Glutamatergic neuron (in vitro differentiated cells): Measurements from ENCODE around the gene KRT36. TPM values are rescaled to one million over a fixed set of nuclear protein-coding genes. Genes with fewer than 3 reads are reported as not detected.

Experiments used
- DNase-seq: peaks from one replicate; pipeline ENCODE4 v3.0.0; 2022
- H3K27ac Mint-ChIP-seq: one replicate; pipeline ENCODE4 v1.8.0; 2020; ENCODE audit warnings: mild to moderate bottlenecking, mixed read lengths, inconsistent platforms; ENCODE audit not compliant: unreplicated experiment
- H3K27me3 Mint-ChIP-seq: one replicate; pipeline ENCODE4 v1.8.0; 2020; ENCODE audit warnings: mild to moderate bottlenecking, moderate library complexity, mixed read lengths, inconsistent platforms; ENCODE audit not compliant: unreplicated experiment
- H3K36me3 Mint-ChIP-seq: one replicate; pipeline ENCODE4 v1.8.0; 2020; ENCODE audit warnings: mild to moderate bottlenecking, mixed read lengths, inconsistent platforms; ENCODE audit not compliant: unreplicated experiment
- H3K4me1 Mint-ChIP-seq: one replicate; pipeline ENCODE4 v1.8.0; 2020; ENCODE audit warnings: mild to moderate bottlenecking, low read depth, mixed read lengths, inconsistent platforms; ENCODE audit not compliant: unreplicated experiment
- H3K4me3 Mint-ChIP-seq: one replicate; pipeline ENCODE4 v1.8.0; 2020; ENCODE audit warnings: mild to moderate bottlenecking, mixed read lengths, inconsistent platforms; ENCODE audit not compliant: unreplicated experiment
- H3K9me3 Mint-ChIP-seq: one replicate; pipeline ENCODE4 v1.8.0; 2020; ENCODE audit warnings: mild to moderate bottlenecking, moderate library complexity, mixed read lengths, inconsistent platforms; ENCODE audit not compliant: unreplicated experiment
- CTCF ChIP-seq: fragments of 200-600 bp; sonication (generic); IDR thresholded peaks from one replicate; pipeline ENCODE4 v1.5.0; 2021; ENCODE audit not compliant: partially characterized antibody, unreplicated experiment
- microRNA-seq: library from miRNA; unstranded; fragments of <30 nt; microRNA quantifications from one replicate; pipeline ENCODE4, GENCODE V29; 2020; ENCODE audit not compliant: unreplicated experiment
- total RNA-seq: library from RNA; stranded (reverse); fragmentation: NEBNext Ultra II Directional; extraction: Animal tissue kit (Norgen Biotek cat#: 25700); gene quantifications from one replicate; pipeline ENCODE4 v1.2.1, GENCODE V29; 2021; ENCODE audit not compliant: unreplicated experiment

KRT36 gene
- total RNA-seq, 1 donor from 2014 or later = not detected

GRCh38 chr17:41437769-41438168 is 51.9 kb downstream of the KRT36 start:
- no peak for TF ChIP-seq CTCF
- DNase-seq = no peak
- Mint-ChIP-seq H3K27ac (no peak overlapping the region), H3K4me3 (no peak overlapping the region), H3K27me3 (no peaks in the 10 kb centered on the region), H3K9me3 (no peaks in the 10 kb centered on the region), H3K36me3 (no peaks in the 10 kb centered on the region), H3K4me1 (no peaks in the 10 kb centered on the region)

GRCh38 chr17:41437254-41437653 is 52.5 kb downstream of the KRT36 start:
- Mint-ChIP-seq H3K9me3 (no peaks in the 10 kb centered on the region), H3K36me3 (no peaks in the 10 kb centered on the region), H3K4me1 (no peaks in the 10 kb centered on the region), H3K27me3 (no peaks in the 10 kb centered on the region), H3K4me3 (no peak overlapping the region), H3K27ac (no peak overlapping the region)
- DNase-seq = no peak
- TF ChIP-seq CTCF = no peak

Small RNA genes within 50 kb of the gene (microRNA-seq; reads per million reads assigned to microRNA genes)
- not detected for gene MIR6510

Other genes with a start within 250 kb of the KRT36 start
- not detected for gene KRTAP9-4, start 240.2 kb downstream of the KRT36 start, total RNA-seq
- not detected for gene KRTAP9-9, start 234.5 kb downstream of the KRT36 start, total RNA-seq
- not detected for gene KRTAP9-6, start 224.5 kb downstream of the KRT36 start, total RNA-seq
- gene KRTAP9-7, start 214.2 kb downstream of the KRT36 start, total RNA-seq = not detected
- gene KRTAP29-1, start 187.1 kb downstream of the KRT36 start, total RNA-seq = not detected
- gene KRTAP16-1, start 180.6 kb downstream of the KRT36 start, total RNA-seq = not detected
- gene KRTAP17-1, start 174.2 kb downstream of the KRT36 start, total RNA-seq = not detected
- not detected for gene KRT33A, start 139.1 kb downstream of the KRT36 start, total RNA-seq
- gene KRT33B, start 120.1 kb downstream of the KRT36 start, total RNA-seq = 0.61 TPM
- not detected for gene KRT34, start 107.6 kb downstream of the KRT36 start, total RNA-seq
- gene KRT31, start 92.3 kb downstream of the KRT36 start, total RNA-seq = not detected
- gene KRT37, start 65.3 kb downstream of the KRT36 start, total RNA-seq = not detected
- not detected for gene KRT38, start 48.9 kb downstream of the KRT36 start, total RNA-seq
- gene KRT32, start 22.5 kb downstream of the KRT36 start, total RNA-seq = not detected
- gene KRT35, start 8.8 kb downstream of the KRT36 start, total RNA-seq = not detected
- gene KRT13, start 15.7 kb upstream of the KRT36 start, total RNA-seq = not detected
- gene KRT15, start 29.0 kb upstream of the KRT36 start, total RNA-seq = not detected
- 0.69 TPM for gene KRT19, start 38.4 kb upstream of the KRT36 start, total RNA-seq
- not detected for gene KRT9, start 82.1 kb upstream of the KRT36 start, total RNA-seq
- not detected for gene KRT14, start 97.0 kb upstream of the KRT36 start, total RNA-seq
- not detected for gene KRT16, start 122.9 kb upstream of the KRT36 start, total RNA-seq
- gene KRT17, start 134.7 kb upstream of the KRT36 start, total RNA-seq = not detected
- 1,088 TPM for gene EIF1, start 199.0 kb upstream of the KRT36 start, total RNA-seq
- gene GAST, start 222.4 kb upstream of the KRT36 start, total RNA-seq = not detected
- 0.76 TPM for gene HAP1, start 244.7 kb upstream of the KRT36 start, total RNA-seq